Transverse colon (tissue), 4 donors: ENCODE data around the gene WFDC8. TPM values are rescaled to one million over a fixed set of nuclear protein-coding genes. Genes with fewer than 3 reads are reported as not detected.

ENCODE experiments used
- DNase-seq: peaks from one replicate; pipeline ENCODE4 v3.0.0-alpha.2; 2019
- H3K27ac ChIP-seq, 4 donors: fragments of 200-600 bp; sonication (generic); 2 replicates each; pipeline ENCODE4 v1.5.1; 2016 to 2018; ENCODE audit warnings: inconsistent platforms in 4 of 4
- H3K27me3 ChIP-seq: fragments of 200-600 bp; sonication (generic); 2 replicates; pipeline ENCODE4 v1.5.1; 2017; ENCODE audit warnings: inconsistent platforms
- H3K36me3 ChIP-seq, 4 donors: fragments of 200-600 bp; sonication (generic); 2 replicates each; pipeline ENCODE4 v1.5.1; 2017 to 2019; ENCODE audit warnings: inconsistent platforms in 4 of 4
- H3K4me1 ChIP-seq, 4 donors: fragments of 200-600 bp; sonication (generic); 2 replicates each; pipeline ENCODE4 v1.5.1; 2017 to 2020; ENCODE audit warnings: inconsistent platforms in 4 of 4
- H3K4me3 ChIP-seq, 4 donors: fragments of 200-600 bp; sonication (generic); 1 replicate in 1 of 4; 2 replicates in 3 of 4; pipeline versions ENCODE4 v1.5.1 to v1.6.1; 2017 to 2019; ENCODE audit warnings: inconsistent platforms in 4 of 4
- H3K9me3 ChIP-seq, 2 donors: fragments of 200-600 bp; sonication (generic); 2 replicates each; pipeline ENCODE4 v1.5.1; 2017 to 2019; ENCODE audit warnings: inconsistent platforms in 2 of 2
- EP300 ChIP-seq: sonication (generic); formaldehyde crosslinking; IDR thresholded peaks from one replicate; pipeline ENCODE4 v1.6.1; 2017; ENCODE audit warnings: antibody characterized with exemption, low read depth
- POLR2A ChIP-seq: fragments of 450-650 bp; IDR thresholded peaks from one replicate; pipeline ENCODE4 v1.6.1; 2016; ENCODE audit warnings: antibody characterized with exemption, mild to moderate bottlenecking, moderate library complexity
- POLR2AphosphoS5 ChIP-seq, 3 donors: sonication (generic); formaldehyde crosslinking; IDR thresholded peaks; one replicate each; pipeline ENCODE4 v1.6.1; 2016; ENCODE audit warnings: antibody characterized with exemption in 3 of 3
- WGBS, 2 donors: methylation state at CpG; one replicate each; pipeline ENCODE4 v1.1.5; 2018; ENCODE audit warnings: low coverage in 1 of 2; 5-methylcytosine and 5-hydroxymethylcytosine counted together
- in situ Hi-C, 4 donors: fragments of 200-750 bp; cut with MboI; loops; one replicate each; pipeline versions ENCODE4 v1.15.0 to v1.15.1; 2017; ENCODE audit warnings: low sequenced_read_pairs in 3 of 4, low pct_ligation_motif_present in 1 of 4, low pct_unique_long_range_greater_than_20kb in 1 of 4
- intact Hi-C: fragments of 100-400 bp; cut with DNase I; formaldehyde crosslinking; loops from one replicate; pipeline ENCODE4 v1.15.1; 2023; ENCODE audit warnings: low total_unique reads
- total RNA-seq, 4 donors: library from RNA; depleted of rRNA; stranded (reverse); fragments of >200 nt; gene quantifications; one replicate each; pipeline ENCODE4 v1.1.0, GENCODE V29; 2016
- TF ChIP-seq, protein P1 (sequence below), 5 experiments: fragments of 200-600 bp in 3 of 5; fragments of 450-650 bp in 2 of 5; sonication (generic) in 3 of 5; IDR thresholded peaks; 1 replicate in 2 of 5; 2 replicates in 3 of 5; pipeline ENCODE4 v1.5.1; 2016 to 2017; ENCODE audit warnings: antibody characterized with exemption in 5 of 5, inconsistent platforms in 3 of 5, mild to moderate bottlenecking in 2 of 5, moderate library complexity in 1 of 5

Gene WFDC8
- total RNA-seq, 4 donors from 2014 or later: not detected

DNA sequence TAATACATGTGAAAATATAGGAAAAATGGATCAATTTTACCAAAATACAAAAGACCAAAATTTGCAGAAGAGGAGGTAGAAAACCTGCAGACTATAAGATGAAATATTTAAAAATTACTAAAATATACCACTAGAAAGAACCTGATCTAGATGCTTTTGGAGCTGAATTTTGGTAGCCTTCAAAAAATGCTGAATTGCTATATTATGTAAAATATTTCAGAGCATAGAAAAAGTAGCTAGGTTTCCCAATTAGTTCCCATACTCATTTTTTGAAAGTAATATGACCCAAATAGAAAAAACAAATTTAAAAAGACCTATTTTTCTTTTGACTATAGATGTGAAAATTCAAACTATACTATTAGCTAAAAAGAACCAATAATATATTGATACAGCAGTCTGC lies 28.3 kb downstream of the WFDC8 start:
- no peaks in the 10 kb centered on the region for H3K27me3 ChIP-seq
- H3K4me1 ChIP-seq: peaks cover 0 to 6% (median 0%) of the 10 kb centered on the region in 4 donors
- no peak overlapping the region for H3K4me3 ChIP-seq
- no peak overlapping the region for H3K27ac ChIP-seq
- TF ChIP-seq, protein P1, sequence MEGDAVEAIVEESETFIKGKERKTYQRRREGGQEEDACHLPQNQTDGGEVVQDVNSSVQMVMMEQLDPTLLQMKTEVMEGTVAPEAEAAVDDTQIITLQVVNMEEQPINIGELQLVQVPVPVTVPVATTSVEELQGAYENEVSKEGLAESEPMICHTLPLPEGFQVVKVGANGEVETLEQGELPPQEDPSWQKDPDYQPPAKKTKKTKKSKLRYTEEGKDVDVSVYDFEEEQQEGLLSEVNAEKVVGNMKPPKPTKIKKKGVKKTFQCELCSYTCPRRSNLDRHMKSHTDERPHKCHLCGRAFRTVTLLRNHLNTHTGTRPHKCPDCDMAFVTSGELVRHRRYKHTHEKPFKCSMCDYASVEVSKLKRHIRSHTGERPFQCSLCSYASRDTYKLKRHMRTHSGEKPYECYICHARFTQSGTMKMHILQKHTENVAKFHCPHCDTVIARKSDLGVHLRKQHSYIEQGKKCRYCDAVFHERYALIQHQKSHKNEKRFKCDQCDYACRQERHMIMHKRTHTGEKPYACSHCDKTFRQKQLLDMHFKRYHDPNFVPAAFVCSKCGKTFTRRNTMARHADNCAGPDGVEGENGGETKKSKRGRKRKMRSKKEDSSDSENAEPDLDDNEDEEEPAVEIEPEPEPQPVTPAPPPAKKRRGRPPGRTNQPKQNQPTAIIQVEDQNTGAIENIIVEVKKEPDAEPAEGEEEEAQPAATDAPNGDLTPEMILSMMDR (IDR thresholded peaks at IDR 0.05): no peak
- TF ChIP-seq POLR2A (no peak), EP300 (no peak), POLR2AphosphoS5 (IDR thresholded peaks at IDR 0.05) (no peak)
- in situ Hi-C loops: no loop called here
- intact Hi-C loops: no loop called here
- H3K36me3 ChIP-seq: no peaks in the 10 kb centered on the region
- H3K9me3 ChIP-seq: no peaks in the 10 kb centered on the region
- no peak for DNase-seq

DNA sequence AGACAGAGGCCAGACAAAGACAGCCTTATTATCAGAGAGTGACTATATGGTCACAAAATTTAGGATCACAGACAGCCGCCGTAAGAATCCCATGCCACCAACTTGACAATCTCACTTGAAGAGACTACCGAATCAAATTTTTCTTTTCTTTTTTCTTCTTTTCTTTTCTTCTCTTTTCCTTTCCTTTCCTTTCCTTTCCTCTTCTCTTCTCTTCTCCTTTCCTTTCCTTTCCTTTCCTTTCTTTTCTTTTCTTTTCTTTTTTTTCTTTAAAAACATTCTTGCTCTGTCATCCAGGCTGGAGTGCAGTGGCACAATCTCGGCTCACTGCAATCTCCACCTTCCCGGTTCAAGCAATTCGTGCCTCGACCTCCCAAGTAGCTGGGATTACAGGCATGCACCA lies 30.7 kb downstream of the WFDC8 start:
- Histone ChIP-seq H3K27ac (no peak overlapping the region), H3K4me3 (no peak overlapping the region), H3K27me3 (no peaks in the 10 kb centered on the region), H3K36me3 (no peaks in the 10 kb centered on the region), H3K9me3 (no peaks in the 10 kb centered on the region), H3K4me1 (peaks cover 0 to 6% (median 0%) of the 10 kb centered on the region in 4 donors)
- 86 to 90% methylated on average over 7 of the region's 7 CpGs for WGBS, 2 donors
- intact Hi-C loops: loop anchor here (10.0 kb wide), 1 partner anchor 226 kb away; no protein-coding TSS in a partner anchor
- in situ Hi-C loops: loop anchor here in 2 of 4 donors (25.0 kb wide), 1 partner anchor 214 kb away; no protein-coding TSS in a partner anchor
- DNase-seq: no peak
- TF ChIP-seq, protein P1 (IDR thresholded peaks at IDR 0.05): no peak
- TF ChIP-seq EP300 (no peak), POLR2A (no peak), POLR2AphosphoS5 (IDR thresholded peaks at IDR 0.05) (no peak)

DNA sequence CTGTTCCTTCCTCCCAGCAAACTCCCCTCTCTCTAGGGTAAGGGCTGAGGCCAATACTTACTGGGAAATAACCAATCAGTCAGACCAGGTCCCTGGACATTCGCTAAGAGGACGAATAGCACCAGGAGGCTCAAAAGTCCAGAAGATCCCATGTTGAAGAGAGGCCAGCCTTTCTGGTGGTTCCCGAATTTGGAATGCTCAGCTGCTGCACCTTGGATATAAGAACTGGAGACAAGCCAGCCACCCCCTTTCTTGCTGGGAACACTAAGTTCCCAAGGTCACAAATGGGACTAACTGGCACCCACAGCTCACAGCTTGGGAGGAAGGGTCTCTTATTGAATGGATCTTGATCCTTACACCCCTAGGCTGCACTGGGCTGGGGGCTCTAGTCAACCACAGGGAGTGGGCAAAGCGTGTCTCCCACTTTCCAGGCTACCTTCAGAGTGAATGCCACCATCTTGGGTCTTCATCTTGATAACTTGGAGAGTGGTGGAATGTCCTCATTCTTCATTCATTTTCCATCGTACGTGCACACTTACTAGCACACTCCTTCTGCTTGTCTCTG lies 31.8 kb downstream of the WFDC8 start, which contains the start of gene EPPIN:
Gene EPPIN (minus strand): TSS at position 196 of the 565 bp plus-strand sequence. CDS start 44 bp downstream, at position 152.
- no peak for DNase-seq
- Histone ChIP-seq H3K4me3 (no peak within 1 kb of the TSS), H3K27ac (no peak within 1 kb of the TSS), H3K27me3 (no peaks in the 10 kb centered on the region), H3K4me1 (peaks cover 0 to 4% (median 0%) of the 10 kb centered on the region in 4 donors), H3K9me3 (no peaks in the 10 kb centered on the region), H3K36me3 (no peaks in the 10 kb centered on the region)
- in situ Hi-C loops: loop anchor here in 2 of 4 donors (25.0 kb wide), 1 partner anchor 215 kb away; no protein-coding TSS in a partner anchor
- 78 to 92% methylated on average over 2 to 6 of the region's 6 CpGs for WGBS, 2 donors
- TF ChIP-seq EP300 (no peak), POLR2AphosphoS5 (IDR thresholded peaks at IDR 0.05) (no peak), POLR2A (no peak)
- TF ChIP-seq, protein P1 (IDR thresholded peaks at IDR 0.05): no peak
- intact Hi-C loops: loop anchor here (10.0 kb wide), 1 partner anchor 228 kb away; no protein-coding TSS in a partner anchor

DNA sequence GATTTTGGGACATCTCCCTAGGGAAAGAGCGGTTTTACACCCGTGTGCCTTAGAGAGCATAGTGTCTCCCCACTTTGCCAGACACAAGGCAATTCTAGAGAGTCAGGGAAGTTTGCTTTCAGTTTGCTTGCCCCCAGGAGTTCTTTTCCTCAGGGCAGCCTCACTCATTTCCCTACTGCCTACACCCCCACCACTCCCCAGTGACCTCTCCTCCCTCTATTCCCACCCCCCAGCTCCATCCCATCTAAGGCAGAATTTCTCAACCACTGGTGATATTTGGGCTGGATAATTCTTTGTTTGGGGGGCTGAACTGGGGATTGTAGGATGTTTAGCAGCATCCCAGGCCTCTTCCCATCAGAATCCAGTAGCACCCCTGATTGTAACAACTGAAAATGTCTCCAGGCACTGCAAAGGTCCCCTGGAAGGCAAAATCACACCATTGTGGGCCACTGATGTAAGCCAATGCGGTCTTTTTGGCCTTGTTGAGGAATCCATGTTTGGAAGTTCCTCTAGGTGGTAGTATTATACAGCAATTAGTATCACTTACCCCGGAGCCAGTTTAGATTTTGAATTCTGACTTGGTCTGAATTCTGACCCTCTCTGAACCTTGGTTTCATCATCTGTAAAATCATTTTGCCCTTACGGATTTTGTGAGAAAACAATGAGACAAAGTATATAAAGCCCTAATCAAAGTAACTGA lies 33.2 kb downstream of the WFDC8 start:
- H3K27me3 ChIP-seq: no peaks in the 10 kb centered on the region
- 10 to 21% methylated on average over 3 to 5 of the region's 5 CpGs for WGBS, 2 donors
- in situ Hi-C loops: loop anchor here in 2 of 4 donors (25.0 kb wide), 1 partner anchor 216 kb away; no protein-coding TSS in a partner anchor

More for the DNA sequence above, 33.2 kb downstream of the WFDC8 start:
- no peak overlapping the region for H3K27ac ChIP-seq
- TF ChIP-seq, protein P1 (IDR thresholded peaks at IDR 0.05): peak; percentile 21 to 51 (median 29)
- no peak for TF ChIP-seq POLR2A
- H3K36me3 ChIP-seq: no peaks in the 10 kb centered on the region
- H3K4me1 ChIP-seq: no peaks in the 10 kb centered on the region
- no peaks in the 10 kb centered on the region for H3K9me3 ChIP-seq
- H3K4me3 ChIP-seq: no peak overlapping the region
- intact Hi-C loops: loop anchor here (10.0 kb wide), 1 partner anchor 229 kb away; no protein-coding TSS in a partner anchor
- no peak for DNase-seq
